ENCODE data around the gene ZP1.

The ZP1 gene

GRCh38 chr11:60858731-60859464 is 8.4 kb upstream of the ZP1 start:
- DNase-seq (ENCODE audit: low spot score): no peak
- no peak for TF ChIP-seq CTCF (IDR thresholded peaks at IDR 0.05; ENCODE audit: extremely low read depth, missing control alignments)

- no peak for DNase-seq (ENCODE audit: low spot score)
- TF ChIP-seq CTCF (IDR thresholded peaks at IDR 0.05; ENCODE audit: extremely low read depth, missing control alignments): no peak
Observed at GRCh38 chr11:60859616-60860250, 7.6 kb upstream of the ZP1 start.

GRCh38 chr11:60860943-60861342 is 6.4 kb upstream of the ZP1 start:
- DNase-seq (ENCODE audit: low spot score): no peak
- no peak for TF ChIP-seq CTCF (IDR thresholded peaks at IDR 0.05; ENCODE audit: extremely low read depth, missing control alignments)

GRCh38 chr11:60862171-60862570 is 5.2 kb upstream of the ZP1 start:
- no peak for DNase-seq (ENCODE audit: low spot score)
- TF ChIP-seq CTCF (IDR thresholded peaks at IDR 0.05; ENCODE audit: extremely low read depth, missing control alignments): no peak

- no peak for DNase-seq (ENCODE audit: low spot score)
- no peak for TF ChIP-seq CTCF (IDR thresholded peaks at IDR 0.05; ENCODE audit: extremely low read depth, missing control alignments)
Observed at GRCh38 chr11:60863550-60864521, 3.5 kb upstream of the ZP1 start.

GRCh38 chr11:60864856-60865513 is 2.4 kb upstream of the ZP1 start:
- no peak for TF ChIP-seq CTCF (IDR thresholded peaks at IDR 0.05; ENCODE audit: extremely low read depth, missing control alignments)
- no peak for DNase-seq (ENCODE audit: low spot score)

Data from GM20000 (cell line).